Endothelial cell of umbilical vein (primary cell): ENCODE data around the gene FOSL2. TPM values are rescaled to one million over a fixed set of nuclear protein-coding genes. Genes with fewer than 3 reads are reported as not detected.

Source experiments
- BruUV-seq: library from RNA; stranded (reverse); fragments of 400-500 nt; replicated peaks from 2 replicates; lab custom pipeline; 2021; lab: Mats Ljungman, UMichigan
- CTCF ChIA-PET: fragments of 300-600, 350-600 bp; sonication (Branson Sonifier 250); formaldehyde crosslinking; loops from one replicate; lab custom pipeline; 2021; ENCODE audit warnings: antibody characterized with exemption, inconsistent platforms; lab: Charles Lee
- POLR2A ChIA-PET: fragments of 300-600, 350-600 bp; sonication (Branson Sonifier 250); formaldehyde crosslinking; loops from one replicate; lab custom pipeline; 2021; ENCODE audit warnings: antibody characterized with exemption, inconsistent platforms; lab: Charles Lee
- DNase-seq: peaks from one replicate; pipeline ENCODE4 v3.0.0-alpha.2; 2011; ENCODE audit warnings: low read depth, low spot score
- FAIRE-seq: peaks from 2 replicates; lab custom pipeline; 2011; peaks lifted over from hg19 to GRCh38; lab: Jason Lieb, UNC
- H2AFZ ChIP-seq: 2 replicates; pipeline ENCODE4 v1.6.0; 2012; ENCODE audit warnings: low read depth, low read length, control low read depth, inconsistent platforms
- H3K27ac ChIP-seq: 2 replicates; pipeline ENCODE4 v1.5.1; 2011; ENCODE audit warnings: low read depth, mild to moderate bottlenecking, control low read depth, low read length, moderate library complexity; ENCODE audit not compliant: insufficient read depth
- H3K27me3 ChIP-seq, 2 experiments: 2 replicates each; pipeline versions ENCODE4 v1.6.0 to v1.6.1; 2011; ENCODE audit warnings: low read length in 2 of 2, mixed read lengths in 1 of 2; ENCODE audit not compliant: control insufficient read depth in 2 of 2, insufficient read depth in 2 of 2
- H3K36me3 ChIP-seq, 2 experiments: 2 replicates in 1 of 2; 3 replicates in 1 of 2; pipeline ENCODE4 v1.5.1; 2011; ENCODE audit warnings: low read length in 2 of 2, mild to moderate bottlenecking in 1 of 2, moderate library complexity in 1 of 2; ENCODE audit not compliant: control insufficient read depth in 2 of 2, insufficient read depth in 2 of 2; ENCODE audit errors: extremely low read depth in 1 of 2
- H3K4me1 ChIP-seq: 3 replicates; pipeline ENCODE4 v1.5.1; 2011; ENCODE audit warnings: mild to moderate bottlenecking, low read length; ENCODE audit not compliant: control insufficient read depth, insufficient read depth; ENCODE audit errors: extremely low read depth
- H3K4me2 ChIP-seq: 2 replicates; pipeline ENCODE4 v1.6.1; 2011; ENCODE audit warnings: low read length, control low read depth, mixed read lengths; ENCODE audit not compliant: insufficient read depth
- H3K4me3 ChIP-seq, 3 experiments: fragments of 200-600 bp in 1 of 3; sonication (generic), shearing (Covaris generic) in 1 of 3; replicated peaks in 1 of 3; 2 replicates each; pipeline ENCODE4 v1.5.1; 2011 to 2016; ENCODE audit warnings: control low read depth in 3 of 3, low read length in 3 of 3, mild to moderate bottlenecking in 2 of 3, inconsistent platforms in 1 of 3, low read depth in 1 of 3, moderate library complexity in 1 of 3; ENCODE audit not compliant: insufficient read depth in 1 of 3
- H3K79me2 ChIP-seq: 2 replicates; pipeline ENCODE4 v1.6.0; 2012; ENCODE audit warnings: low read length, inconsistent platforms; ENCODE audit not compliant: control insufficient read depth, insufficient read depth
- H3K9ac ChIP-seq: replicated peaks from 2 replicates; pipeline ENCODE3; 2011; ENCODE audit warnings: low read length, control low read depth; ENCODE audit not compliant: insufficient read depth; ENCODE audit errors: extremely low read depth
- H3K9me1 ChIP-seq: replicated peaks from 3 replicates; pipeline ENCODE4 v1.6.0; 2011; ENCODE audit warnings: mild to moderate bottlenecking, low read length; ENCODE audit not compliant: control insufficient read depth, insufficient read depth; ENCODE audit errors: extremely low read depth
- H3K9me3 ChIP-seq: replicated peaks from 2 replicates; pipeline ENCODE4 v1.5.1; 2012; ENCODE audit warnings: low read length, inconsistent platforms; ENCODE audit not compliant: control insufficient read depth, insufficient read depth
- H4K20me1 ChIP-seq: replicated peaks from 2 replicates; pipeline ENCODE3; 2011; ENCODE audit warnings: mild to moderate bottlenecking, low read length; ENCODE audit not compliant: control insufficient read depth, insufficient read depth; ENCODE audit errors: extremely low read depth
- EZH2 ChIP-seq: IDR thresholded peaks from 2 replicates; pipeline ENCODE4 v1.6.1; 2012; ENCODE audit warnings: borderline replicate concordance, low read depth, mild to moderate bottlenecking, moderate library complexity, low read length, inconsistent platforms; ENCODE audit not compliant: severe bottlenecking
- FOS ChIP-seq: IDR thresholded peaks from 2 replicates; pipeline ENCODE4 v1.6.1; 2011; ENCODE audit warnings: mild to moderate bottlenecking, low read length, moderate library complexity, borderline replicate concordance; ENCODE audit not compliant: insufficient read depth
- GATA2 ChIP-seq: IDR thresholded peaks from 2 replicates; pipeline ENCODE4 v1.7.0; 2011; ENCODE audit warnings: low read depth, mild to moderate bottlenecking, moderate library complexity, mixed read lengths, low read length; ENCODE audit not compliant: insufficient read length, insufficient read depth
- JUN ChIP-seq: IDR thresholded peaks from 2 replicates; pipeline ENCODE4 v1.6.1; 2011; ENCODE audit warnings: borderline replicate concordance, low read depth; ENCODE audit not compliant: insufficient read length, insufficient read depth
- MYC ChIP-seq: IDR thresholded peaks from one replicate; pipeline ENCODE4 v1.6.1; 2011; ENCODE audit warnings: mild to moderate bottlenecking, low read depth, low read length
- POLR2A ChIP-seq: IDR thresholded peaks from 2 replicates; pipeline ENCODE4 v1.6.1; 2012; ENCODE audit warnings: low read depth, mild to moderate bottlenecking, control low read depth, low read length
- POLR2AphosphoS5 ChIP-seq: IDR thresholded peaks from 2 replicates; pipeline ENCODE4 v1.6.1; 2012; ENCODE audit warnings: low read depth, mild to moderate bottlenecking, control low read depth, low read length, moderate library complexity; ENCODE audit not compliant: insufficient read depth
- dilution Hi-C: fragments of 300-500 bp; cut with MboI; formaldehyde crosslinking; loops from one replicate; pipeline ENCODE4 v1.15.0; 2019; ENCODE audit warnings: low sequenced_read_pairs; ENCODE audit not compliant: extremely low pct_ligation_motif_present
- intact Hi-C: fragments of 100-400 bp; cut with micrococcal nuclease; formaldehyde crosslinking; loops from one replicate; pipeline ENCODE4 v1.10.0; 2022
- polyA plus RNA-seq, 4 experiments: library from polyadenylated mRNA; depleted of rRNA in 3 of 4; stranded (reverse) in 3 of 4; unstranded in 1 of 4; fragments of >200 nt; gene quantifications; 2 replicates each; pipeline versions ENCODE4 v1.2.1 to v1.2.3, GENCODE V29; 2011 to 2012; ENCODE audit warnings: missing spikeins in 1 of 4
- total RNA-seq: library from RNA; stranded (reverse); gene quantifications from 2 replicates; pipeline ENCODE4 v1.2.3, GENCODE V29; 2021
- TF ChIP-seq, protein P1 (sequence below): IDR thresholded peaks from 2 replicates; pipeline ENCODE4 v1.6.1; 2011; ENCODE audit not compliant: insufficient read depth, insufficient read length
- TF ChIP-seq, protein P2 (sequence below), 2 donors: IDR thresholded peaks; 1 replicate in 1 of 2; 2 replicates in 1 of 2; pipeline ENCODE4 v1.5.1; 2011; ENCODE audit warnings: low read length in 2 of 2, mild to moderate bottlenecking in 2 of 2, moderate library complexity in 2 of 2, control low read depth in 1 of 2, inconsistent platforms in 1 of 2, low read depth in 1 of 2; ENCODE audit not compliant: insufficient read depth in 1 of 2; ENCODE audit errors: extremely low read depth in 1 of 2

Gene FOSL2
- total and polyA plus RNA-seq, 2 donors (not counting 3 experiments of a cell fraction or from before 2014, with no cell fraction given), result 43.9 to 85.3 TPM

DNA sequence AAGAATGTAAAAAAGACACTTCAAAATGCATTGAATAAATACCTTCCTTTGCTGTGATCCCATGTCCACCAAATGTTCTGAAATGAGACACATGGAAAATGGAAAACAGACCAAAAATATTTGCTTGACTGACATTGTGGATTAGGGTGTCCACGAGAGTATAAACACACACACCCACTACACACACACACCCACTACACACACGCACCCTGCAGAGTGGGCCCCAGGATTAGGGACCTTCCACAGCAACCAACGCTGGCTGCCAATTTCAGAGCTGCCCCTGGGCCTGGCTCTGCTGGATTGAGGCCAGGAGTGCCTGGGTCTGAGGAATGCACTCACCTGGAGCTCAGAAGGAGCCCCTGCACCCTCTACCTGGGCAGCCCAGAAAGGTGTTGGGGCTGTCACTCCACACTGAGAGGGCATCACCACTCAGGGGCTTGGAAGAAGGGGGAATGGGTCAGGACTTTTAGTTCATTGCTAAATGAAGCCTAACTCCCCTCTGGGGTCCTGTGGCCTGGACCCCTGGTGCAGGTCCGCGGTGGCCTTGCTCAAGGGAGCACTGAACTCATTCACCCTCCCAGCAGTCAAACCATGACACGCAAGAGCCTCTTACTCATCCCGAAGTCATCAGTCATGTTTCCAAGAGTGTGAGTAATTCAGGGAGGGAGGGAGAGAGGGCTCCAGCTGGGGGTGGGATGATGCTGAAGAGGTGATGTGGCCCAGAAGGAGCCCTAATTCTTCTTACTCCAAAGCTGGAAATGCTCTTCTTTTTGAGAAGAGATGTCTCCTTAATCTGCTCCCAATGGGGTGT is 53.0 kb downstream of the FOSL2 start:
- no peak overlapping the region for H3K4me2 ChIP-seq

More for the DNA sequence above, 53.0 kb downstream of the FOSL2 start:
- Histone ChIP-seq H3K9me1 (no peaks in the 10 kb centered on the region), H3K79me2 (no peaks in the 10 kb centered on the region), H3K9ac (no peak overlapping the region), H3K27me3 (no peaks in the 10 kb centered on the region), H3K36me3 (no peaks in the 10 kb centered on the region), H4K20me1 (no peaks in the 10 kb centered on the region), H3K27ac (no peak overlapping the region), H3K4me1 (peaks cover 19% of the 10 kb centered on the region), H2AFZ (no peak overlapping the region), H3K4me3 (no peak overlapping the region), H3K9me3 (no peaks in the 10 kb centered on the region)
- FAIRE-seq (peak; percentile 83), DNase-seq (peak; percentile 65)
- TF ChIP-seq, protein P1, sequence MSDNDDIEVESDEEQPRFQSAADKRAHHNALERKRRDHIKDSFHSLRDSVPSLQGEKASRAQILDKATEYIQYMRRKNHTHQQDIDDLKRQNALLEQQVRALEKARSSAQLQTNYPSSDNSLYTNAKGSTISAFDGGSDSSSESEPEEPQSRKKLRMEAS, result no peak
- peak; percentile 57 for TF ChIP-seq JUN
- peak; percentile 39 for TF ChIP-seq GATA2
- TF ChIP-seq, protein P2, sequence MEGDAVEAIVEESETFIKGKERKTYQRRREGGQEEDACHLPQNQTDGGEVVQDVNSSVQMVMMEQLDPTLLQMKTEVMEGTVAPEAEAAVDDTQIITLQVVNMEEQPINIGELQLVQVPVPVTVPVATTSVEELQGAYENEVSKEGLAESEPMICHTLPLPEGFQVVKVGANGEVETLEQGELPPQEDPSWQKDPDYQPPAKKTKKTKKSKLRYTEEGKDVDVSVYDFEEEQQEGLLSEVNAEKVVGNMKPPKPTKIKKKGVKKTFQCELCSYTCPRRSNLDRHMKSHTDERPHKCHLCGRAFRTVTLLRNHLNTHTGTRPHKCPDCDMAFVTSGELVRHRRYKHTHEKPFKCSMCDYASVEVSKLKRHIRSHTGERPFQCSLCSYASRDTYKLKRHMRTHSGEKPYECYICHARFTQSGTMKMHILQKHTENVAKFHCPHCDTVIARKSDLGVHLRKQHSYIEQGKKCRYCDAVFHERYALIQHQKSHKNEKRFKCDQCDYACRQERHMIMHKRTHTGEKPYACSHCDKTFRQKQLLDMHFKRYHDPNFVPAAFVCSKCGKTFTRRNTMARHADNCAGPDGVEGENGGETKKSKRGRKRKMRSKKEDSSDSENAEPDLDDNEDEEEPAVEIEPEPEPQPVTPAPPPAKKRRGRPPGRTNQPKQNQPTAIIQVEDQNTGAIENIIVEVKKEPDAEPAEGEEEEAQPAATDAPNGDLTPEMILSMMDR (IDR thresholded peaks at IDR 0.05; ENCODE audit: extremely low read depth in 1 of 2, insufficient read depth in 1 of 2, low read depth in 1 of 2, low read length in 2 of 2), result no peak
- TF ChIP-seq MYC, result no peak
- TF ChIP-seq POLR2AphosphoS5, result peak; percentile 57
- TF ChIP-seq FOS, result peak; percentile 97
- no peak for TF ChIP-seq POLR2A
- no peak for TF ChIP-seq EZH2
- intact Hi-C loops (no loop called here), dilution Hi-C loops (no loop called here)
- POLR2A ChIA-PET, result interaction anchor here (0.6 to 1.4 kb wide), 2 partner anchors 38 to 807 kb away, joined by 3 read pairs; no protein-coding TSS in a partner anchor
- CTCF ChIA-PET, result interaction anchor here (0.8 to 1.0 kb wide), 2 partner anchors 37 to 739 kb away, joined by 3 to 6 read pairs; no protein-coding TSS in a partner anchor
- no TSS peak for BruUV-seq
